Fibroblast of lung (primary cell): Measurements from ENCODE around the gene PMEPA1. TPM values are rescaled to one million over a fixed set of nuclear protein-coding genes. Genes with fewer than 3 reads are reported as not detected.

Experiments used
- DNase-seq, 2 donors: peaks; one replicate each; pipeline versions ENCODE4 v3.0.0 to v3.0.0-alpha.2; 2010; ENCODE audit warnings: low read depth in 2 of 2
- H2AFZ ChIP-seq: 2 replicates; pipeline ENCODE4 v1.5.1; 2012; ENCODE audit warnings: low read length, control low read depth, inconsistent platforms
- H3K27ac ChIP-seq: 2 replicates; pipeline ENCODE4 v1.5.1; 2011; ENCODE audit warnings: low read length, control low read depth; ENCODE audit not compliant: insufficient read depth
- H3K27me3 ChIP-seq: 2 replicates; pipeline ENCODE4 v1.5.1; 2011; ENCODE audit warnings: mild to moderate bottlenecking, low read length; ENCODE audit not compliant: control insufficient read depth, insufficient read depth
- H3K36me3 ChIP-seq: 2 replicates; pipeline ENCODE4 v1.5.1; 2011; ENCODE audit warnings: low read length; ENCODE audit not compliant: control insufficient read depth, insufficient read depth
- H3K4me1 ChIP-seq: 2 replicates; pipeline ENCODE4 v1.5.1; 2011; ENCODE audit warnings: low read length; ENCODE audit not compliant: control insufficient read depth, insufficient read depth; ENCODE audit errors: extremely low read depth
- H3K4me2 ChIP-seq: 2 replicates; pipeline ENCODE4 v1.5.1; 2011; ENCODE audit warnings: low read length, control low read depth; ENCODE audit not compliant: insufficient read depth; ENCODE audit errors: extremely low read depth
- H3K4me3 ChIP-seq, 4 experiments: fragments of 200-600 bp in 1 of 4; sonication (generic) in 1 of 4; replicated peaks in 1 of 4; 2 replicates each; pipeline ENCODE4 v1.5.1; 2011 to 2016; ENCODE audit warnings: low read length in 4 of 4, low read depth in 3 of 4, mild to moderate bottlenecking in 3 of 4, control low read depth in 2 of 4, inconsistent platforms in 1 of 4, mixed read lengths in 1 of 4; ENCODE audit not compliant: insufficient read depth in 1 of 4; ENCODE audit errors: control extremely low read depth in 1 of 4
- H3K79me2 ChIP-seq: 2 replicates; pipeline ENCODE4 v1.5.1; 2012; ENCODE audit warnings: mild to moderate bottlenecking, low read length, inconsistent platforms; ENCODE audit not compliant: control insufficient read depth, insufficient read depth
- H3K9ac ChIP-seq: 2 replicates; pipeline ENCODE4 v1.5.1; 2011; ENCODE audit warnings: mild to moderate bottlenecking, low read length, control low read depth; ENCODE audit not compliant: insufficient read depth
- H3K9me3 ChIP-seq: 2 replicates; pipeline ENCODE4 v1.5.1; 2012; ENCODE audit warnings: low read depth, low read length; ENCODE audit not compliant: control insufficient read depth, insufficient read depth
- H4K20me1 ChIP-seq: 2 replicates; pipeline ENCODE4 v1.5.1; 2011; ENCODE audit warnings: low read length; ENCODE audit not compliant: control insufficient read depth, insufficient read depth; ENCODE audit errors: extremely low read depth
- CTCF ChIP-seq, 2 donors: IDR thresholded peaks in 1 of 2; conservative IDR thresholded peaks in 1 of 2; 1 replicate in 1 of 2; 2 replicates in 1 of 2; pipeline ENCODE4 v1.5.1; 2011 to 2012; ENCODE audit warnings: low read length in 2 of 2, control low read depth in 1 of 2, inconsistent platforms in 1 of 2, low read depth in 1 of 2, mild to moderate bottlenecking in 1 of 2
- EZH2 ChIP-seq: IDR thresholded peaks from 2 replicates; pipeline ENCODE4 v1.5.1; 2012; ENCODE audit warnings: low read length, control low read depth, mild to moderate bottlenecking; ENCODE audit errors: missing control alignments
- polyA plus RNA-seq, 2 donors: library from polyadenylated mRNA; depleted of rRNA in 1 of 2; stranded (reverse) in 1 of 2; unstranded in 1 of 2; fragments of >200 nt; gene quantifications; 2 replicates each; pipeline ENCODE4 v1.2.1, GENCODE V29; 2011 to 2012; ENCODE audit warnings: missing spikeins in 1 of 2
- total RNA-seq: library from RNA; depleted of rRNA; stranded (reverse); fragments of >200 nt; gene quantifications from 2 replicates; pipeline ENCODE4 v1.2.1, GENCODE V29; 2014

PMEPA1 gene
- total and polyA plus RNA-seq, 2 donors (not counting 1 experiment from before 2014, with no cell fraction given) = 0.19 to 0.33 TPM

- H3K4me3 ChIP-seq = no peak overlapping the region
- H3K9me3 ChIP-seq = no peaks in the 10 kb centered on the region
- no peaks in the 10 kb centered on the region for H3K27me3 ChIP-seq
- TF ChIP-seq CTCF (conservative IDR thresholded peaks at IDR 0.05 in 1 of 2, IDR thresholded peaks at IDR 0.05 in 1 of 2; ENCODE audit: low read depth in 1 of 2, low read length in 2 of 2) = no peak
- TF ChIP-seq EZH2 = no peak
- no peak overlapping the region for H3K9ac ChIP-seq
- no peak for DNase-seq
- no peak overlapping the region for H3K27ac ChIP-seq
- H3K4me2 ChIP-seq = no peak overlapping the region
- H3K4me1 ChIP-seq = no peaks in the 10 kb centered on the region
- H3K36me3 ChIP-seq = no peaks in the 10 kb centered on the region
- no peaks in the 10 kb centered on the region for H4K20me1 ChIP-seq
- H3K79me2 ChIP-seq = no peaks in the 10 kb centered on the region
- H2AFZ ChIP-seq = no peak overlapping the region
Measured at GRCh38 chr20:57600320-57601210, 109.2 kb downstream of the PMEPA1 start.

- H3K79me2 ChIP-seq = no peaks in the 10 kb centered on the region
- no peaks in the 10 kb centered on the region for H3K27me3 ChIP-seq
- no peak overlapping the region for H3K9ac ChIP-seq
- H3K27ac ChIP-seq = no peak overlapping the region
- H3K36me3 ChIP-seq = no peaks in the 10 kb centered on the region
- DNase-seq = no peak
- H2AFZ ChIP-seq = no peak overlapping the region
- no peak for TF ChIP-seq CTCF (conservative IDR thresholded peaks at IDR 0.05 in 1 of 2, IDR thresholded peaks at IDR 0.05 in 1 of 2; ENCODE audit: low read depth in 1 of 2, low read length in 2 of 2)
- no peak for TF ChIP-seq EZH2
- no peak overlapping the region for H3K4me3 ChIP-seq
- H4K20me1 ChIP-seq = no peaks in the 10 kb centered on the region
- H3K4me1 ChIP-seq = no peaks in the 10 kb centered on the region
- H3K4me2 ChIP-seq = no peak overlapping the region
- no peaks in the 10 kb centered on the region for H3K9me3 ChIP-seq
Measured at GRCh38 chr20:57598491-57598890, 111.3 kb downstream of the PMEPA1 start.

Other genes starting within 250 kb of the PMEPA1 start
- not detected in 2 replicates for gene CTCFL, start 184.9 kb downstream of the PMEPA1 start, total RNA-seq
- not detected in 2 replicates for gene CTCFL, start 184.9 kb downstream of the PMEPA1 start, polyA plus RNA-seq
- under 0.01 TPM in 1 of 2 replicates, not detected in the other for gene PCK1, start 148.9 kb downstream of the PMEPA1 start, total RNA-seq
- gene PCK1, start 148.9 kb downstream of the PMEPA1 start, polyA plus RNA-seq = not detected in 2 replicates
- gene ZBP1, start 89.6 kb downstream of the PMEPA1 start, total RNA-seq = not detected in 2 replicates
- gene ZBP1, start 89.6 kb downstream of the PMEPA1 start, polyA plus RNA-seq = not detected in 2 replicates